Smooth muscle cell (in vitro differentiated cells): ENCODE data around the gene HSPB3. TPM values are rescaled to one million over a fixed set of nuclear protein-coding genes. Genes with fewer than 3 reads are reported as not detected.

Source experiments
- DNase-seq: peaks from one replicate; lab custom pipeline; 2025; ENCODE audit not compliant: unreplicated experiment; lab: John Stamatoyannopoulos, UW
- H2AFZ ChIP-seq: fragments of 200-600 bp; sonication (generic); 2 replicates; pipeline ENCODE4 v1.6.0; 2016; ENCODE audit warnings: antibody characterized with exemption, low read depth, mild to moderate bottlenecking
- H3F3A ChIP-seq: fragments of 200-600 bp; sonication (generic); 2 replicates; pipeline ENCODE4 v1.6.0; 2017; ENCODE audit warnings: antibody characterized with exemption, low read depth
- H3K27ac ChIP-seq: fragments of 200-600 bp; sonication (generic); 2 replicates; pipeline ENCODE4 v1.5.1; 2016; ENCODE audit warnings: low read depth, mild to moderate bottlenecking
- H3K27me3 ChIP-seq: fragments of 200-600 bp; sonication (generic); 2 replicates; pipeline ENCODE4 v1.6.1; 2016; ENCODE audit warnings: low read depth, mild to moderate bottlenecking
- H3K36me3 ChIP-seq: fragments of 200-600 bp; sonication (generic); 2 replicates; pipeline ENCODE4 v1.5.1; 2016; ENCODE audit warnings: low read depth
- H3K4me1 ChIP-seq: fragments of 200-600 bp; sonication (generic); 2 replicates; pipeline ENCODE4 v1.5.1; 2016; ENCODE audit warnings: low read depth
- H3K4me2 ChIP-seq: fragments of 200-600 bp; sonication (generic); 2 replicates; pipeline ENCODE4 v1.6.0; 2016; ENCODE audit warnings: mild to moderate bottlenecking
- H3K4me3 ChIP-seq: fragments of 200-600 bp; sonication (generic); 2 replicates; pipeline ENCODE4 v1.5.1; 2016; ENCODE audit warnings: mild to moderate bottlenecking
- H3K79me2 ChIP-seq: fragments of 200-600 bp; sonication (generic); 2 replicates; pipeline ENCODE4 v1.6.0; 2016; ENCODE audit warnings: low read depth, mild to moderate bottlenecking
- H3K9ac ChIP-seq: fragments of 200-600 bp; sonication (generic); 2 replicates; pipeline ENCODE4 v1.6.0; 2016; ENCODE audit warnings: low read depth
- H3K9me3 ChIP-seq: fragments of 200-600 bp; sonication (generic); replicated peaks from 2 replicates; pipeline ENCODE4 v1.5.1; 2016; ENCODE audit warnings: low read depth
- H4K20me1 ChIP-seq: fragments of 200-600 bp; sonication (generic); 2 replicates; pipeline ENCODE4 v1.6.0; 2016; ENCODE audit warnings: low read depth
- WGBS: methylation state at CpG from one replicate; pipeline ENCODE4 v1.1.7; 2016; ENCODE audit warnings: low lambda C conversion rate; 5-methylcytosine and 5-hydroxymethylcytosine counted together
- polyA plus RNA-seq: library from polyadenylated mRNA; unstranded; fragments of >200 nt; fragmentation: Nextera tagmentation; extraction: Ambion mirVana; gene quantifications from 2 replicates; pipeline ENCODE4 v1.2.1, GENCODE V29; 2016
- total RNA-seq: library from RNA; depleted of rRNA; stranded (reverse); fragments of >200 nt; gene quantifications from 2 replicates; pipeline ENCODE4 v1.2.3, GENCODE V29; 2014
- TF ChIP-seq, protein P1 (sequence below): fragments of 200-600 bp; sonication (generic); IDR thresholded peaks from 2 replicates; pipeline ENCODE4 v1.5.1; 2017; ENCODE audit warnings: borderline replicate concordance, mild to moderate bottlenecking, antibody characterized with exemption; ENCODE audit not compliant: insufficient read depth, poor library complexity, severe bottlenecking

HSPB3 gene
- total and polyA plus RNA-seq, 2 experiments from 2014 or later, result 1.5 to 5.5 TPM

DNA sequence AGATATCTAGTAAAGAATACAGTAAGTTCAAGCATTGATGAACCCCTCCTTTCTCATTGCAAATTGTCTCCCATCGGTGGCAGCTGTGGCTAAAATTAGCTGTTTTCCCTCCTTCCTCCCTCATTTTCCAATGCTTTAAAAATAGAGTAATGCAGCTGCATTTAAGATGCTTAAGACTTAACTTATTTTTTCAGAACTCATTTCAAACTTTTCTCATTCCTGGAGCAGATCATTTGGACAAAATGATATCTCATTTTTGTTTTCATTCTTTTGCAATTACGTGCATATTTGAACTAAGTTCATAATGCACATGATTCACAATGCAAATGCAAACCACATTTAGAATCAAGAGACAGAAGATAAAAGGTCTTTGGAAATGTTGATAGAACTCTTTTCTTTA, 14.6 kb downstream of the HSPB3 start:
- no peak overlapping the region for H2AFZ ChIP-seq
- H3K4me1 ChIP-seq, result peaks cover 14% of the 10 kb centered on the region
- no peaks in the 10 kb centered on the region for H3K36me3 ChIP-seq
- H4K20me1 ChIP-seq, result no peaks in the 10 kb centered on the region
- peak overlapping the region; percentile 22 for H3K4me3 ChIP-seq
- H3K9me3 ChIP-seq, result no peaks in the 10 kb centered on the region
- H3K27ac ChIP-seq, result peak overlapping the region; percentile 24
- no peak overlapping the region for H3K9ac ChIP-seq
- no peaks in the 10 kb centered on the region for H3F3A ChIP-seq
- no peak for DNase-seq
- no peaks in the 10 kb centered on the region for H3K79me2 ChIP-seq
- no peaks in the 10 kb centered on the region for H3K27me3 ChIP-seq
- WGBS, result 78% methylated on average over 2 of the region's 2 CpGs
- H3K4me2 ChIP-seq, result peak overlapping the region; percentile 75
- TF ChIP-seq, protein P1, sequence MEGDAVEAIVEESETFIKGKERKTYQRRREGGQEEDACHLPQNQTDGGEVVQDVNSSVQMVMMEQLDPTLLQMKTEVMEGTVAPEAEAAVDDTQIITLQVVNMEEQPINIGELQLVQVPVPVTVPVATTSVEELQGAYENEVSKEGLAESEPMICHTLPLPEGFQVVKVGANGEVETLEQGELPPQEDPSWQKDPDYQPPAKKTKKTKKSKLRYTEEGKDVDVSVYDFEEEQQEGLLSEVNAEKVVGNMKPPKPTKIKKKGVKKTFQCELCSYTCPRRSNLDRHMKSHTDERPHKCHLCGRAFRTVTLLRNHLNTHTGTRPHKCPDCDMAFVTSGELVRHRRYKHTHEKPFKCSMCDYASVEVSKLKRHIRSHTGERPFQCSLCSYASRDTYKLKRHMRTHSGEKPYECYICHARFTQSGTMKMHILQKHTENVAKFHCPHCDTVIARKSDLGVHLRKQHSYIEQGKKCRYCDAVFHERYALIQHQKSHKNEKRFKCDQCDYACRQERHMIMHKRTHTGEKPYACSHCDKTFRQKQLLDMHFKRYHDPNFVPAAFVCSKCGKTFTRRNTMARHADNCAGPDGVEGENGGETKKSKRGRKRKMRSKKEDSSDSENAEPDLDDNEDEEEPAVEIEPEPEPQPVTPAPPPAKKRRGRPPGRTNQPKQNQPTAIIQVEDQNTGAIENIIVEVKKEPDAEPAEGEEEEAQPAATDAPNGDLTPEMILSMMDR, result no peak

DNA sequence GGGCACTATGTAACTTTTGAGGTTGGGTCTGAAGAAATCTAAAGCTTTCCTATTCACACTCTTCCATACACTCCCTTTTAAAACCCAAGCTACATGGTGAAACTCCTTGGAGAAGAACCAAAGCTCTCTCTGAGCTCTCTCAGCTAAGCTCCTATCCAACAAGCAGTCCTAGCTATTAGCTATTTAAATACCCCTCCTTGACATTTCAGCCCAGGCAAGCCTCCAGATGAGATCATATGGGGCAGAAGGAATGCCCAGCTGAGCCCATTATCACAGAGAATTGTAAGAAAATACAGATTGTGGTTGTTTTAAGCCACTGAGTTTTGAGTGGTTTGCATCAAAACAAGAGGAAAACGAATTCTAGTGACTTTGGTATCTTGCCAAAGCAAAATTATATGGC, 15.2 kb downstream of the HSPB3 start:
- H4K20me1 ChIP-seq, result no peaks in the 10 kb centered on the region
- H3K27ac ChIP-seq, result peak overlapping the region; percentile 24
- no peaks in the 10 kb centered on the region for H3F3A ChIP-seq
- H2AFZ ChIP-seq, result no peak overlapping the region
- TF ChIP-seq, protein P1, result no peak
- peak overlapping the region; percentile 75 for H3K4me2 ChIP-seq
- no peak for DNase-seq
- no peak overlapping the region for H3K9ac ChIP-seq
- H3K36me3 ChIP-seq, result no peaks in the 10 kb centered on the region
- no peaks in the 10 kb centered on the region for H3K9me3 ChIP-seq
- H3K4me1 ChIP-seq, result peaks cover 14% of the 10 kb centered on the region
- WGBS, result 26% methylated on average over 1 of the region's 1 CpG
- H3K4me3 ChIP-seq, result no peak overlapping the region
- no peaks in the 10 kb centered on the region for H3K27me3 ChIP-seq
- H3K79me2 ChIP-seq, result no peaks in the 10 kb centered on the region

GRCh38 chr5:54471398-54471797, 15.9 kb downstream of the HSPB3 start:
- Histone ChIP-seq H3K27me3 (no peaks in the 10 kb centered on the region), H3K9ac (no peak overlapping the region), H3K27ac (no peak overlapping the region), H3K36me3 (no peaks in the 10 kb centered on the region), H4K20me1 (no peaks in the 10 kb centered on the region), H2AFZ (no peak overlapping the region), H3K4me2 (peak overlapping the region; percentile 75), H3K4me3 (no peak overlapping the region), H3F3A (no peaks in the 10 kb centered on the region), H3K79me2 (no peaks in the 10 kb centered on the region), H3K4me1 (peaks cover 14% of the 10 kb centered on the region), H3K9me3 (no peaks in the 10 kb centered on the region)
- 60% methylated on average over 3 of the region's 3 CpGs for WGBS
- no peak for DNase-seq
- TF ChIP-seq, protein P1, result no peak

DNA sequence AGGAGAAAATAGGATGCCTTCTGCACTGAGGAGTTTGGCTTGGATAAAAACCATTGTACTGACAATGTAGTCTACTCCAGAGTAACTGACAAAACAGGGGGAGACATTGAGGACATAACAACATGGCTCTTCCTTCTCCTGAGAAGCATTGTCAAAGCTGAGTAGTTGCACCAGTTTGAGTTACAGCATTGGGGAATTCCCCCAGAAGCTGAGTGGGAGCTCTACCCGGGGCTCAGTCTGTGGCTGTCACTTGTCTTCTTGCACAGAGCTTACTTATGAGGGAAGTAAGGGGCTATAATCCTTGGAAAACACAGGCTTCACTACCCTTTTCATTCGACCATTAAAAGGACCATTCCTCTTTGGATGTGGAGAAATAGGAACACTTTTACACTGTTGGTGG, 21.2 kb downstream of the HSPB3 start:
- Histone ChIP-seq H3F3A (no peaks in the 10 kb centered on the region), H3K27ac (no peak overlapping the region), H3K4me2 (no peak overlapping the region), H3K27me3 (no peaks in the 10 kb centered on the region), H4K20me1 (no peaks in the 10 kb centered on the region), H3K9me3 (no peaks in the 10 kb centered on the region), H3K9ac (no peak overlapping the region), H3K36me3 (no peaks in the 10 kb centered on the region), H3K79me2 (no peaks in the 10 kb centered on the region), H3K4me1 (no peaks in the 10 kb centered on the region), H2AFZ (no peak overlapping the region), H3K4me3 (no peak overlapping the region)
- WGBS, result 71% methylated on average over 2 of the region's 2 CpGs
- no peak for DNase-seq
- TF ChIP-seq, protein P1, result no peak
